OCI-LY1 (cell line): ENCODE measurements around the gene MKX.

Experiments
- EZH2 ChIP-seq: fragments of 200-600 bp; sonication (generic), shearing (Covaris generic); IDR thresholded peaks from 2 replicates; pipeline ENCODE4 v1.8.0; 2017; ENCODE audit warnings: borderline replicate concordance, mixed run types, mild to moderate bottlenecking, antibody characterized with exemption, low read length, moderate library complexity, mixed read lengths
- TF ChIP-seq, protein P1 (sequence below): fragments of 200-600 bp; sonication (generic), shearing (Covaris generic); IDR thresholded peaks from 2 replicates; pipeline ENCODE4 v1.5.1; 2017; ENCODE audit warnings: mild to moderate bottlenecking, antibody characterized with exemption, low read length, moderate library complexity, mixed read lengths

DNA sequence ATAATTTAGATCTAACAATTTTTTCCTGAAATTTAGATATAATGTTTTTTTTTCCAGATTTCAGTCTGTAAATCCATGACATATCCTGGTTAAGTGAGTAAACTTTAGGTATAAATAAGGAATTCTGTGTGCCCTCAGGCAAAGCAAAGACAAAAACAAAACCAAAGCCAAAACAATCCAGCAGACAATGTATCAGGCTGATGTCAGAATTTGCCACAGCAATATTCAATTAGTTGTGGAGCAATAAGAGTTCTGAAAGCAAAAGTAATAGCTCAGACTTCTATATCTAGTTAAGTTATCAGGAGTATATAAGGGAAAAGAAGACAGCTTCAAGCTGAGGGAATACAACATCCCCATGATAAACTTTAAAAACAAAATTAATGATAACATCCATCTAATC, 82.0 kb downstream of the MKX start:
- TF ChIP-seq, protein P1, sequence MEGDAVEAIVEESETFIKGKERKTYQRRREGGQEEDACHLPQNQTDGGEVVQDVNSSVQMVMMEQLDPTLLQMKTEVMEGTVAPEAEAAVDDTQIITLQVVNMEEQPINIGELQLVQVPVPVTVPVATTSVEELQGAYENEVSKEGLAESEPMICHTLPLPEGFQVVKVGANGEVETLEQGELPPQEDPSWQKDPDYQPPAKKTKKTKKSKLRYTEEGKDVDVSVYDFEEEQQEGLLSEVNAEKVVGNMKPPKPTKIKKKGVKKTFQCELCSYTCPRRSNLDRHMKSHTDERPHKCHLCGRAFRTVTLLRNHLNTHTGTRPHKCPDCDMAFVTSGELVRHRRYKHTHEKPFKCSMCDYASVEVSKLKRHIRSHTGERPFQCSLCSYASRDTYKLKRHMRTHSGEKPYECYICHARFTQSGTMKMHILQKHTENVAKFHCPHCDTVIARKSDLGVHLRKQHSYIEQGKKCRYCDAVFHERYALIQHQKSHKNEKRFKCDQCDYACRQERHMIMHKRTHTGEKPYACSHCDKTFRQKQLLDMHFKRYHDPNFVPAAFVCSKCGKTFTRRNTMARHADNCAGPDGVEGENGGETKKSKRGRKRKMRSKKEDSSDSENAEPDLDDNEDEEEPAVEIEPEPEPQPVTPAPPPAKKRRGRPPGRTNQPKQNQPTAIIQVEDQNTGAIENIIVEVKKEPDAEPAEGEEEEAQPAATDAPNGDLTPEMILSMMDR = no peak
- no peak for TF ChIP-seq EZH2
